ENCODE results near the gene GABRR2. TPM values are rescaled to one million over a fixed set of nuclear protein-coding genes. Genes with fewer than 3 reads are reported as not detected.

The GABRR2 gene
- total RNA-seq, 2 donors from 2014 or later = 0.48 to 0.49 TPM

DNA sequence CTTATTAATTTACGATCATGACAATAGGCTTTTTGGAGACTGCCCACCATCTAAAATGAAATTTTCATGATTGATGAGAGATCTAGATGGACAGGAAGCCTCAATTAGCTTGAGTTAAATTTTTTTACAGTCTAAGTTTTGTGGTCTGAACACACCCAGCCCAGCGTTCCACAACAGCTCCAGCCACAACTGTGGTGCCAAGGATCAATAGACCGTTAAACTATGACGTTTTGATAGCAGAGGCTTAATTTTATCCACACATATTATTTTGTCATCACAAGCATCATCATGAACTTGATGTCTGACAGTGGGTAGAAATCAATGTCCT, 92.4 kb downstream of the GABRR2 start:
- no peak overlapping the region for H3K9ac ChIP-seq (ENCODE audit: low read depth in 2 of 2, low read length in 2 of 2)
- no peaks in the 10 kb centered on the region for H3K4me1 ChIP-seq
- H3K27me3 ChIP-seq = no peaks in the 10 kb centered on the region
- no peak overlapping the region for H3K4me3 ChIP-seq
- TF ChIP-seq, protein P1, sequence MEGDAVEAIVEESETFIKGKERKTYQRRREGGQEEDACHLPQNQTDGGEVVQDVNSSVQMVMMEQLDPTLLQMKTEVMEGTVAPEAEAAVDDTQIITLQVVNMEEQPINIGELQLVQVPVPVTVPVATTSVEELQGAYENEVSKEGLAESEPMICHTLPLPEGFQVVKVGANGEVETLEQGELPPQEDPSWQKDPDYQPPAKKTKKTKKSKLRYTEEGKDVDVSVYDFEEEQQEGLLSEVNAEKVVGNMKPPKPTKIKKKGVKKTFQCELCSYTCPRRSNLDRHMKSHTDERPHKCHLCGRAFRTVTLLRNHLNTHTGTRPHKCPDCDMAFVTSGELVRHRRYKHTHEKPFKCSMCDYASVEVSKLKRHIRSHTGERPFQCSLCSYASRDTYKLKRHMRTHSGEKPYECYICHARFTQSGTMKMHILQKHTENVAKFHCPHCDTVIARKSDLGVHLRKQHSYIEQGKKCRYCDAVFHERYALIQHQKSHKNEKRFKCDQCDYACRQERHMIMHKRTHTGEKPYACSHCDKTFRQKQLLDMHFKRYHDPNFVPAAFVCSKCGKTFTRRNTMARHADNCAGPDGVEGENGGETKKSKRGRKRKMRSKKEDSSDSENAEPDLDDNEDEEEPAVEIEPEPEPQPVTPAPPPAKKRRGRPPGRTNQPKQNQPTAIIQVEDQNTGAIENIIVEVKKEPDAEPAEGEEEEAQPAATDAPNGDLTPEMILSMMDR (IDR thresholded peaks at IDR 0.05) = no peak
- no peaks in the 10 kb centered on the region for H3K36me3 ChIP-seq
- H3K27ac ChIP-seq = no peak overlapping the region
- DNase-seq = no peak
- H3K9me3 ChIP-seq = no peaks in the 10 kb centered on the region
- intact Hi-C loops (cut with DNase I) = no loop called here

DNA sequence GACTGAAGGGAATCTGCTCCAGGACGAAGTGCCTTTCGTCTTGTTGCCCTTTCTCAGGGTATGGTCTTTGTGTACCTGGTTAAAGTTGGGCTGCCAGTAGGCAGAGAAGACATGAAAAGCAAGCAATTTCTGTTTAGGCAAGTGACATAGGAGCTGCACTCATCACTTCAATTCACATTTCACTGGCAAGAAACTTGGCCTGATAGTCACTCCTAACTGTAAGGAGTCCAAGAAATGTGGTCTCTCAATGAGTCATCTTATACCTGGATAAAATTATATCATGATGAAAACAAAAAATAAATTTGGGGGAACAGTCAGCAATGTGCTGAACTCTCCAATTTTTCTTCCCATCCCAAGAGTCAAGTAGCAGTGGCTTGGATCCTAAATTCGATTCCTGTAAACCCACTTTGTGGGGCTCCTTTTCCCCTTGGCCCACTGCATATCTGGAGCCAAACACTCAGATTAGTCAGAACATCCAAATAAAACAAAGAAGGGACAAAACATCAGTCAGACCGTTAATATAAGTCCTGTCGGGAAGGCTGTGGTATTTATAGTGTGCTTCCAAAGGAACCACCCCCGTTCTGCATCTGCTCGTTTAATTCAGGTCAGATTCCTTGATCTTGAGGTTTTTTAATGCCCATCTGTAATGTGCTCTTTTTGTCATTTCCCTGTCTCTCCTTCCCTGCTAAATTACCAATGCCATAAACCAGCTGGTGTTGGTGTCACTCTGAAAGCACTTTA, 93.0 kb downstream of the GABRR2 start:
- Histone ChIP-seq H3K9me3 (no peaks in the 10 kb centered on the region), H3K4me1 (no peaks in the 10 kb centered on the region), H3K4me3 (no peak overlapping the region), H3K27me3 (no peaks in the 10 kb centered on the region), H3K36me3 (no peaks in the 10 kb centered on the region), H3K9ac (ENCODE audit: low read depth in 2 of 2, low read length in 2 of 2) (no peak overlapping the region), H3K27ac (no peak overlapping the region)
- intact Hi-C loops (cut with DNase I) = no loop called here
- DNase-seq = no peak
- TF ChIP-seq, protein P1 (IDR thresholded peaks at IDR 0.05) = no peak

DNA sequence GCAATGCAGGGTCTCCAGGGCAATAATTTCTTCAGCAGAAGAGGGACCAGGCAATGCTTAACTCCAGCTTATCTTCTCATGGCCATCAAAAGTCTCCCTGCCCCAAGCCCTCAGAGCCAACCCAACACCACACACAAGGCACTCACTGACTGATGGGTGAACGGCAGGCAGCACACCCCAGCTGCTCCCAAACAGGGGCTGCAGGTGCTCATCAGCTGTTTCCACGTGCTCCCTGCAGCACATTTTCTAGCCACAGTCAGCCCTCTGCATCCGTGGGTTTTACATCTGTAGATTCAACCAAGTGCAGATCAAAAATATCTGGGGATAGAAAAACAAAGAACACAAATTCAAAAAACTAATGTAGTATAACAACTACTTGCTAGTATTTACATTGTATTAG, 94.0 kb downstream of the GABRR2 start:
- Histone ChIP-seq H3K9me3 (no peaks in the 10 kb centered on the region), H3K27ac (no peak overlapping the region), H3K4me3 (no peak overlapping the region), H3K36me3 (no peaks in the 10 kb centered on the region), H3K9ac (ENCODE audit: low read depth in 2 of 2, low read length in 2 of 2) (no peak overlapping the region), H3K4me1 (no peaks in the 10 kb centered on the region), H3K27me3 (no peaks in the 10 kb centered on the region)
- DNase-seq = no peak
- intact Hi-C loops (cut with DNase I) = no loop called here
- TF ChIP-seq, protein P1 (IDR thresholded peaks at IDR 0.05) = no peak

DNA sequence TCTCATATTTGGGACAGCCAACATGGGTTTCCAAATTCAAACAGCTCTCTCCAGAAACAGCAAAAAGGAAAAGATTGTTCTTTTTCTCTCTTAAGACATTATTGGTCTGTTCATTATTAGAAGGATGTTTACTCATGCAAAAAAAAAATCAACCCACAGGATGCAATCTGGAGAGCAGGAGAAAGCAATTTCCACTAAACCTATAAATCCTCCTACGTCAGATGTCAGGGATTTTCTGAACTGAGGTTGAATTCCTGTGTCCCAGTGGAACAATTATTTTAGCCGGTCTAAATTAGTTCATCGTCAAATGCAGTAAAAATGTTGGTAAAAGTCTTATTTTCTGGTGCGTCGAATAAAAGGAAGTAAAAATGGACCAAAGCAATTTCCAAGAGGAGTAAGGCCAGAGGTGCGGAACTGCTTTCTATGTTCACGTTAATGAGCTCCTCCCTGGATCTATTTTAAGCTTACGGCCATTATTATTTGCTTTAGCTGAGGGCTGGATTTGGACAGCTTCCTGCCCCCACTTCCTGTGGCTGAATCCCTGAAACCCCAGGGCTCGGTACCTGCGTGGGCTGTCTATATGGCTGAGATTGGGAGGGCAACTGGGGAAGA, 97.7 kb downstream of the GABRR2 start, which contains the start of gene GABRR1:
Gene GABRR1 (minus strand): TSS at position 60 of the 612 bp plus-strand sequence. CDS start 36 bp downstream, at position 24.
- Histone ChIP-seq H3K9ac (ENCODE audit: low read depth in 2 of 2, low read length in 2 of 2) (no peak within 1 kb of the TSS), H3K27me3 (no peaks in the 10 kb centered on the region), H3K4me3 (no peak within 1 kb of the TSS), H3K4me1 (no peaks in the 10 kb centered on the region), H3K27ac (no peak within 1 kb of the TSS), H3K36me3 (no peaks in the 10 kb centered on the region), H3K9me3 (no peaks in the 10 kb centered on the region)
- TF ChIP-seq, protein P1 (IDR thresholded peaks at IDR 0.05) = no peak
- no peak for DNase-seq
- intact Hi-C loops (cut with DNase I) = no loop called here

DNA sequence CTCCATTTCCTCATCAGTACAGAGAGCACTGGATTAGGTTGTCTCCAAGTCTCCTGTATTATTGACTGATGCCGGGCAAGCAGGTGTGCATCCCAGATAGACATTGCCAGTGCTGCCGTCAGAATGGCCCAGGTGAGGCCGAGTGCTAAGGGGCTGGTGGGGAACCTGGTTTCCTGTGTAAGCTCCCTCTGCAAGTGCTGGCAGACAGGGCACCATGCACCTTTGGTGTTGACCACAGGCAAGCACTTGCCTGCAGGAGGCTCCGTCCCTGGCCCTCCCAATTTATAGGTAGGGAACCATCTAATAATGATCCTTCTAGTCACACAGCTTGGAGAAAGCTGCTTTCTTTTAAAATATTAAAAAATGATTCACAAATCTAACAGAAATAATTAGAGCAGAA, 98.7 kb downstream of the GABRR2 start:
- no peaks in the 10 kb centered on the region for H3K9me3 ChIP-seq
- no peak overlapping the region for H3K9ac ChIP-seq (ENCODE audit: low read depth in 2 of 2, low read length in 2 of 2)
- intact Hi-C loops (cut with DNase I) = no loop called here
- no peak overlapping the region for H3K27ac ChIP-seq
- H3K27me3 ChIP-seq = no peaks in the 10 kb centered on the region
- H3K4me1 ChIP-seq = no peaks in the 10 kb centered on the region
- H3K4me3 ChIP-seq = no peak overlapping the region
- no peak for DNase-seq
- TF ChIP-seq, protein P1 (IDR thresholded peaks at IDR 0.05) = no peak
- H3K36me3 ChIP-seq = no peaks in the 10 kb centered on the region

Measured in colonic mucosa (tissue), 4 donors.